AG09319 (cell line): ENCODE data around the gene SULT1A2.

ENCODE experiments used
- DNase-seq: peaks from one replicate; pipeline ENCODE4 v3.0.0-alpha.2; 2010; ENCODE audit warnings: low read depth; ENCODE audit errors: extremely low read depth
- CTCF ChIP-seq: IDR thresholded peaks from 2 replicates; pipeline ENCODE4 v1.5.1; 2011; ENCODE audit warnings: low read depth, mild to moderate bottlenecking, inconsistent platforms, low read length, moderate library complexity

Gene SULT1A2

GRCh38 chr16:28591355-28591754 is 5.5 kb downstream of the SULT1A2 start:
- no peak for TF ChIP-seq CTCF

GRCh38 chr16:28590384-28591340 is 6.2 kb downstream of the SULT1A2 start:
- TF ChIP-seq CTCF: no peak
- DNase-seq: no peak

More at GRCh38 chr16:28591355-28591754, 5.5 kb downstream of the SULT1A2 start:
- DNase-seq: no peak

GRCh38 chr16:28589930-28590329 is 6.9 kb downstream of the SULT1A2 start:
- no peak for DNase-seq
- TF ChIP-seq CTCF: no peak

- TF ChIP-seq CTCF: no peak
- no peak for DNase-seq
Observed at GRCh38 chr16:28589069-28589468, 7.8 kb downstream of the SULT1A2 start.

GRCh38 chr16:28587386-28587785 is 9.5 kb downstream of the SULT1A2 start:
- no peak for DNase-seq
- no peak for TF ChIP-seq CTCF

GRCh38 chr16:28586466-28586865 is 10.4 kb downstream of the SULT1A2 start:
- no peak for DNase-seq
- no peak for TF ChIP-seq CTCF

GRCh38 chr16:28585674-28586073 is 11.2 kb downstream of the SULT1A2 start:
- TF ChIP-seq CTCF: no peak
- no peak for DNase-seq
